GM13977 (cell line): Measurements from ENCODE around the gene UNC119.

ENCODE experiments used
- DNase-seq: peaks from one replicate; pipeline ENCODE4 v3.0.0; 2012; ENCODE audit warnings: low spot score
- in situ Hi-C: fragments of 300-500 bp; cut with MboI; formaldehyde crosslinking; loops from one replicate; pipeline ENCODE4 v1.12.0; 2022; ENCODE audit warnings: low sequenced_read_pairs, low pct_unique_long_range_greater_than_20kb, mixed read lengths, inconsistent platforms; ENCODE audit not compliant: unreplicated experiment
- TF ChIP-seq, protein P1 (sequence below): IDR thresholded peaks from 2 replicates; pipeline ENCODE4 v1.5.1; 2012; ENCODE audit warnings: mild to moderate bottlenecking, control low read depth; ENCODE audit not compliant: insufficient read depth; ENCODE audit errors: extremely low read depth, missing control alignments

Gene UNC119

DNA sequence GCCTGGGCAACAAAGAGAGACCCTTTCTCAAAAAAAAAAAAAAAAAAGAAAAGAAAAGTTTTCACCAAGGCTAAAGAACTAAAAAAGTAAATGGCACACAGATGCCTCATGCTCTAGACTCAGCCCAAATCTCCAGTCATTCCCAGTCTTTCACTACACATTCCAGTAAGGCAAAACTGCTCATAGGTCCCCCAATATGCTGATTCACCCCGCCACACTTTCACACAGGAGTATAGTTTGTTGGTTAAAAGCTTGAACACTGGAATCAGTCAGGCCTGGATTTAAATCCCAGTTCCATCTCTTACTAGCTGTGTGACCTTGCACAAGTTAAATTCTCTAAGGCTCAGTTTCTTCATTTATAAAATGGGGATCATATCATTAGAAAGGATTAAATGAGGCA lies 17.0 kb upstream of the UNC119 start:
- TF ChIP-seq, protein P1, sequence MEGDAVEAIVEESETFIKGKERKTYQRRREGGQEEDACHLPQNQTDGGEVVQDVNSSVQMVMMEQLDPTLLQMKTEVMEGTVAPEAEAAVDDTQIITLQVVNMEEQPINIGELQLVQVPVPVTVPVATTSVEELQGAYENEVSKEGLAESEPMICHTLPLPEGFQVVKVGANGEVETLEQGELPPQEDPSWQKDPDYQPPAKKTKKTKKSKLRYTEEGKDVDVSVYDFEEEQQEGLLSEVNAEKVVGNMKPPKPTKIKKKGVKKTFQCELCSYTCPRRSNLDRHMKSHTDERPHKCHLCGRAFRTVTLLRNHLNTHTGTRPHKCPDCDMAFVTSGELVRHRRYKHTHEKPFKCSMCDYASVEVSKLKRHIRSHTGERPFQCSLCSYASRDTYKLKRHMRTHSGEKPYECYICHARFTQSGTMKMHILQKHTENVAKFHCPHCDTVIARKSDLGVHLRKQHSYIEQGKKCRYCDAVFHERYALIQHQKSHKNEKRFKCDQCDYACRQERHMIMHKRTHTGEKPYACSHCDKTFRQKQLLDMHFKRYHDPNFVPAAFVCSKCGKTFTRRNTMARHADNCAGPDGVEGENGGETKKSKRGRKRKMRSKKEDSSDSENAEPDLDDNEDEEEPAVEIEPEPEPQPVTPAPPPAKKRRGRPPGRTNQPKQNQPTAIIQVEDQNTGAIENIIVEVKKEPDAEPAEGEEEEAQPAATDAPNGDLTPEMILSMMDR, result no peak
- DNase-seq, result no peak
- in situ Hi-C loops, result no loop called here

DNA sequence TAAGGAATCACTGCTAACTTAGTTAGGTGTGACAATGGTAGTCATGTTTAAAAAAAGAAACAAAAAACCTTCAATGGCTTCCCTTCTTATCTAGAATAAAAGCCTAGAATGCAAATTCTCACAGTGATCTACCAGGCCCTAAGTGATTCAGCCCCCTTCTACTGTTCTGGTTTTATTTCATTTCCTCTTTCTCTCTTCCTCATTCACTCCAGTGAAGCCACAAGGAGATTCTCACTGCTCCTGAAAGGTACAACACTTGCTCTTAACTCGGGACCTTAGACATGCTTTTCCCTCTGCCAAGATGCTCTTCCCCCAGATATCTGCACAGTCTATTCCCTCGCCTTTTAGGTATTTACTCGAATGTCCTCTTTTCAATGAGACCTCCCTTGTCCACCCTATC lies 15.2 kb upstream of the UNC119 start:
- DNase-seq, result peak; percentile 71
- TF ChIP-seq, protein P1, result no peak
- in situ Hi-C loops, result no loop called here

DNA sequence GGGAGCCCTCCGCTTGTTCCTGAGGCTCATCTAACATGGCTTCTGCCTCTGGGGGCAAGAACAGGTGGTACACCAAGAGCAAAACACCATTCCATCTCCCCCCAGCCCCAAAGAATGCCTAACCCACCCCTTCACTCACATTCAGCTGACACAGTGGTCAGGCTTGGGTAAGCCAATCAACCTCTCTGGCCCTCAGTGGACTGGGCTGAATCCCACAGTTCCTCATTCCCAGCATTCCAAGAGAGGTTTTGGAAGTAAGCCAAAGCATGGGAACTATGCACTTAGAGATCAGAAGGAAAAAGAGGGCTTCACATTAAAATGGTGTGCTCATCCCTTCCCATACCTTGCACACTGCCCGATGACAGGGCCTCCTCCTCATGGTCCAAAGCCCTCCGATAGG lies 11.1 kb upstream of the UNC119 start:
- no peak for DNase-seq
- in situ Hi-C loops, result no loop called here
- TF ChIP-seq, protein P1, result no peak

- in situ Hi-C loops, result loop anchor here (10.0 kb wide), 1 partner anchor 50 kb away; no protein-coding TSS in a partner anchor
- TF ChIP-seq, protein P1, result no peak
- DNase-seq, result no peak
Measured at GRCh38 chr17:28555022-28555421, 2.6 kb upstream of the UNC119 start.

GRCh38 chr17:28554565-28554964 lies 2.1 kb upstream of the UNC119 start:
- in situ Hi-C loops, result loop anchor here (10.0 kb wide), 1 partner anchor 50 kb away; no protein-coding TSS in a partner anchor
- no peak for DNase-seq
- TF ChIP-seq, protein P1, result peak; percentile 46

GRCh38 chr17:28553000-28553505 lies 629 bp upstream of the UNC119 start:
- TF ChIP-seq, protein P1, result no peak
- in situ Hi-C loops, result loop anchor here (10.0 kb wide), 1 partner anchor 52 kb away; no protein-coding TSS in a partner anchor
- no peak for DNase-seq
